MM.1S (cell line): ENCODE results near the gene CCM2L.

Experiments
- DNase-seq: peaks from one replicate; pipeline ENCODE4 v3.0.0-alpha.2; 2015
- H2AFZ ChIP-seq: fragments of 300-600 bp; sonication (generic); 2 replicates; pipeline ENCODE4 v1.6.0; 2016; ENCODE audit warnings: antibody characterized with exemption, low read length
- H3F3A ChIP-seq: fragments of 300-600 bp; sonication (generic); 2 replicates; pipeline ENCODE4 v1.6.1; 2016; ENCODE audit warnings: mild to moderate bottlenecking, antibody characterized with exemption, low read length, moderate library complexity, mixed read lengths; ENCODE audit not compliant: insufficient read depth
- H3K27ac ChIP-seq: fragments of 300-600 bp; sonication (generic); 2 replicates; pipeline ENCODE4 v1.5.1; 2016; ENCODE audit warnings: mild to moderate bottlenecking, low read length
- H3K27me3 ChIP-seq: fragments of 300-600 bp; sonication (generic); replicated peaks from 2 replicates; pipeline ENCODE4 v1.6.0; 2016; ENCODE audit warnings: low read length; ENCODE audit not compliant: insufficient read depth
- H3K36me3 ChIP-seq: fragments of 300-600 bp; sonication (generic); replicated peaks from 2 replicates; pipeline ENCODE4 v1.6.1; 2016; ENCODE audit warnings: mild to moderate bottlenecking, low read length, mixed read lengths; ENCODE audit not compliant: insufficient read depth
- H3K4me1 ChIP-seq: fragments of 300-600 bp; sonication (generic); 2 replicates; pipeline ENCODE4 v1.6.1; 2016; ENCODE audit warnings: low read length, mixed read lengths
- H3K4me2 ChIP-seq: fragments of 300-600 bp; sonication (generic); 2 replicates; pipeline ENCODE4 v1.6.0; 2016; ENCODE audit warnings: low read depth, low read length
- H3K4me3 ChIP-seq: fragments of 300-600 bp; sonication (generic); 2 replicates; pipeline ENCODE4 v1.5.1; 2016; ENCODE audit warnings: low read length, mixed read lengths
- H3K79me2 ChIP-seq: fragments of 300-600 bp; sonication (generic); 2 replicates; pipeline ENCODE4 v1.6.1; 2016; ENCODE audit warnings: mixed run types, low read length, mixed read lengths
- H3K9ac ChIP-seq: fragments of 300-600 bp; sonication (generic); 2 replicates; pipeline ENCODE4 v1.6.1; 2016; ENCODE audit warnings: low read length, mixed read lengths
- H3K9me2 ChIP-seq: fragments of 300-600 bp; sonication (generic); replicated peaks from 2 replicates; pipeline ENCODE4 v1.6.1; 2016; ENCODE audit warnings: mild to moderate bottlenecking, low read length, mixed read lengths; ENCODE audit not compliant: insufficient read depth
- H3K9me3 ChIP-seq: fragments of 300-600 bp; sonication (generic); replicated peaks from 2 replicates; pipeline ENCODE4 v1.6.1; 2016; ENCODE audit warnings: mild to moderate bottlenecking, low read length, mixed read lengths; ENCODE audit not compliant: insufficient read depth
- H4K20me1 ChIP-seq: fragments of 300-600 bp; sonication (generic); 2 replicates; pipeline ENCODE4 v1.6.1; 2016; ENCODE audit warnings: mild to moderate bottlenecking, low read length, moderate library complexity, mixed read lengths; ENCODE audit not compliant: insufficient read depth
- CTCF ChIP-seq: fragments of 300-600 bp; sonication (generic); IDR thresholded peaks from 2 replicates; pipeline ENCODE4 v1.5.1; 2016; ENCODE audit warnings: antibody characterized with exemption, low read length, mixed read lengths
- EZH2 ChIP-seq: fragments of 300-600 bp; sonication (generic); optimal IDR thresholded peaks from 2 replicates; pipeline ENCODE3; 2017; ENCODE audit warnings: low read depth, mild to moderate bottlenecking, antibody characterized with exemption, low read length, mixed read lengths
- EZH2phosphoT487 ChIP-seq: fragments of 300-600 bp; sonication (generic); IDR thresholded peaks from 2 replicates; pipeline ENCODE4 v1.6.1; 2018; ENCODE audit warnings: antibody characterized with exemption, low read length

Gene CCM2L

GRCh38 chr20:31969991-31970390, 40.2 kb upstream of the CCM2L start:
- no peaks in the 10 kb centered on the region for H3K9me3 ChIP-seq
- no peak overlapping the region for H3K27ac ChIP-seq
- H3K27me3 ChIP-seq, result peaks cover 87% of the 10 kb centered on the region
- no peak overlapping the region for H3K4me2 ChIP-seq
- no peaks in the 10 kb centered on the region for H3K79me2 ChIP-seq
- H3K9me2 ChIP-seq, result no peaks in the 10 kb centered on the region
- TF ChIP-seq CTCF (no peak), EZH2 (no peak), EZH2phosphoT487 (no peak)
- H3K4me1 ChIP-seq, result no peaks in the 10 kb centered on the region
- H4K20me1 ChIP-seq, result no peaks in the 10 kb centered on the region
- no peak overlapping the region for H2AFZ ChIP-seq
- no peaks in the 10 kb centered on the region for H3K36me3 ChIP-seq
- no peak overlapping the region for H3K9ac ChIP-seq
- no peak for DNase-seq
- no peaks in the 10 kb centered on the region for H3F3A ChIP-seq
- no peak overlapping the region for H3K4me3 ChIP-seq

- H3K27me3 ChIP-seq, result peaks cover 80% of the 10 kb centered on the region
- no peak overlapping the region for H3K4me2 ChIP-seq
- no peaks in the 10 kb centered on the region for H3K4me1 ChIP-seq
- no peak overlapping the region for H3K9ac ChIP-seq
- no peaks in the 10 kb centered on the region for H3K9me2 ChIP-seq
- H3K4me3 ChIP-seq, result no peak overlapping the region
- H3K79me2 ChIP-seq, result no peaks in the 10 kb centered on the region
- no peak overlapping the region for H3K27ac ChIP-seq
- DNase-seq, result no peak
- H3K36me3 ChIP-seq, result no peaks in the 10 kb centered on the region
- no peaks in the 10 kb centered on the region for H3K9me3 ChIP-seq
- no peak for TF ChIP-seq EZH2phosphoT487
- no peak for TF ChIP-seq EZH2
- no peak for TF ChIP-seq CTCF
- no peak overlapping the region for H2AFZ ChIP-seq
- no peaks in the 10 kb centered on the region for H3F3A ChIP-seq
- no peaks in the 10 kb centered on the region for H4K20me1 ChIP-seq
Measured at GRCh38 chr20:31972471-31973021, 37.7 kb upstream of the CCM2L start.

GRCh38 chr20:31974296-31974695, 35.9 kb upstream of the CCM2L start:
- Histone ChIP-seq H3K79me2 (no peaks in the 10 kb centered on the region), H3F3A (no peaks in the 10 kb centered on the region), H3K27me3 (peaks cover 77% of the 10 kb centered on the region), H4K20me1 (no peaks in the 10 kb centered on the region), H3K9me2 (no peaks in the 10 kb centered on the region), H3K27ac (no peak overlapping the region), H3K4me2 (no peak overlapping the region), H3K4me3 (no peak overlapping the region), H2AFZ (no peak overlapping the region), H3K36me3 (no peaks in the 10 kb centered on the region), H3K4me1 (no peaks in the 10 kb centered on the region), H3K9me3 (no peaks in the 10 kb centered on the region), H3K9ac (no peak overlapping the region)
- DNase-seq, result no peak
- TF ChIP-seq CTCF (no peak), EZH2 (no peak), EZH2phosphoT487 (no peak)
